Panc1 (cell line): ENCODE data around the gene C2orf81. TPM values are rescaled to one million over a fixed set of nuclear protein-coding genes. Genes with fewer than 3 reads are reported as not detected.

Experiments
- ATAC-seq: fragments of 200-7000 bp; cut with Tn5 transposase; 2 replicates; pipeline ENCODE4 v1.9.1; 2020; ENCODE audit warnings: mild to moderate bottlenecking, moderate library complexity
- BruUV-seq: library from RNA; stranded (reverse); fragments of 400-500 nt; replicated peaks from 2 replicates; lab custom pipeline; 2021; lab: Mats Ljungman, UMichigan
- CTCF ChIA-PET: fragments of 300-600 bp; sonication (Branson Sonifier 250); formaldehyde crosslinking; loops from one replicate; lab custom pipeline; 2022; ENCODE audit warnings: antibody characterized with exemption; lab: Charles Lee
- POLR2A ChIA-PET: fragments of 300-600 bp; sonication (Branson Sonifier 250); formaldehyde crosslinking; loops from one replicate; lab custom pipeline; 2022; ENCODE audit warnings: antibody characterized with exemption; lab: Charles Lee
- DNase-seq: peaks from one replicate; pipeline ENCODE4 v3.0.0-alpha.2; 2010; ENCODE audit warnings: low read depth, low spot score
- H3K27ac ChIP-seq: 2 replicates; pipeline ENCODE4 v1.5.1; 2011; ENCODE audit warnings: mild to moderate bottlenecking, low read length, inconsistent platforms
- H3K27me3 ChIP-seq: fragments of 200-500 bp; sonication (Bioruptor generic); 2 replicates; pipeline ENCODE4 v1.6.0; 2014; ENCODE audit warnings: low read length, inconsistent platforms; ENCODE audit not compliant: control insufficient read depth, insufficient read depth
- H3K36me3 ChIP-seq: fragments of 200-500 bp; sonication (Bioruptor generic); 2 replicates; pipeline ENCODE4 v1.5.1; 2014; ENCODE audit warnings: inconsistent platforms, mild to moderate bottlenecking, low read length, moderate library complexity; ENCODE audit not compliant: control insufficient read depth, insufficient read depth
- H3K4me1 ChIP-seq: 2 replicates; pipeline ENCODE4 v1.5.1; 2011; ENCODE audit warnings: inconsistent platforms, mild to moderate bottlenecking, low read length, moderate library complexity; ENCODE audit not compliant: control insufficient read depth, insufficient read depth
- H3K4me3 ChIP-seq, 2 experiments: 2 replicates each; pipeline ENCODE4 v1.5.1; 2011 to 2012; ENCODE audit warnings: low read depth in 2 of 2, low read length in 2 of 2, mild to moderate bottlenecking in 2 of 2, inconsistent platforms in 1 of 2, moderate library complexity in 1 of 2
- H3K9me3 ChIP-seq: fragments of 200-500 bp; sonication (Bioruptor generic); 2 replicates; pipeline ENCODE4 v1.5.1; 2014; ENCODE audit warnings: low read depth, mild to moderate bottlenecking, inconsistent platforms, low read length, moderate library complexity; ENCODE audit not compliant: control insufficient read depth, insufficient read depth
- POLR2AphosphoS5 ChIP-seq: IDR thresholded peaks from 2 replicates; pipeline ENCODE4 v1.6.1; 2012; ENCODE audit warnings: mild to moderate bottlenecking, low read depth, low read length, moderate library complexity
- SIN3A ChIP-seq: IDR thresholded peaks from 2 replicates; pipeline ENCODE4 v1.6.1; 2012; ENCODE audit warnings: low read depth, mild to moderate bottlenecking, low read length, moderate library complexity, borderline replicate concordance; ENCODE audit not compliant: insufficient read depth
- TCF7L2 ChIP-seq: IDR thresholded peaks from 2 replicates; pipeline ENCODE4 v1.6.1; 2011; ENCODE audit warnings: mild to moderate bottlenecking, low read depth, low read length, inconsistent platforms
- in situ Hi-C: cut with HindIII; loops from 2 replicates; pipeline ENCODE4 v1.10.0; 2016; ENCODE audit warnings: low sequenced_read_pairs, low pct_unique_long_range_greater_than_20kb
- intact Hi-C: fragments of 100-400 bp; cut with micrococcal nuclease; formaldehyde crosslinking; loops from one replicate; pipeline ENCODE4 v1.10.0; 2022; ENCODE audit not compliant: unreplicated experiment
- total RNA-seq: library from RNA; stranded (reverse); gene quantifications from one replicate; pipeline ENCODE4 v1.2.1, GENCODE V29; 2021; ENCODE audit not compliant: unreplicated experiment
- TF ChIP-seq, protein P1 (sequence below): fragments of 450-650 bp; IDR thresholded peaks from 2 replicates; pipeline ENCODE4 v1.5.1; 2017; ENCODE audit warnings: mild to moderate bottlenecking
- TF ChIP-seq, protein P2 (sequence below), 2 experiments: IDR thresholded peaks; 2 replicates each; pipeline ENCODE4 v1.6.1; 2011 to 2012; ENCODE audit warnings: low read depth in 2 of 2, control low read depth in 1 of 2, low read length in 1 of 2, mild to moderate bottlenecking in 1 of 2, moderate library complexity in 1 of 2; ENCODE audit not compliant: insufficient read depth in 1 of 2

C2orf81 gene
- total RNA-seq, 1 experiment from 2014 or later, result 3.9 TPM

DNA sequence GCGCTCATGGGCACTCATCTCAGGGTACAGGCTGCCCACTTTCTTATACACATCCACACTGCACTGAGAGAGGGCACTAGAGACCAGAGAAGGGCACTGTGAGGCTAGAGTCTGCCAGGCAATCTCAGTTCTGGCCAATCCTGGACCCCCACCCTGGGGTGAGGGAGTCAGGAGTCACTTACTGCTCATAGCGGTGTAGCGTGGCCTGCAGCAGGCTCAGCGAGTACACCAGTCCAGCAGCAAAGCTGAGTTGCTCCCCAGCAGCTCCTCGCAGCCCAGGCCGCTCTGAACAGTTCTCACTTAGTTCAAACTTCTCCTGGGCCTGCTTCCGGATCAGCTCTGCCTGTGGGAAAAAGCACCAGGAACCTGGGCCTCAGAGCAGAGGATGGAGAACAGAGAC, 53.6 kb downstream of the C2orf81 start:
- intact Hi-C loops, result no loop called here
- no peaks in the 10 kb centered on the region for H3K9me3 ChIP-seq
- in situ Hi-C loops, result no loop called here
- H3K4me1 ChIP-seq, result no peaks in the 10 kb centered on the region
- H3K36me3 ChIP-seq, result peaks cover 20% of the 10 kb centered on the region; the same call in 1 of the 2 replicates
- DNase-seq (no peak), ATAC-seq (no peak)
- no peaks in the 10 kb centered on the region for H3K27me3 ChIP-seq
- no peak overlapping the region for H3K27ac ChIP-seq
- H3K4me3 ChIP-seq, result no peak overlapping the region
- ChIA-PET POLR2A (no interaction called here), CTCF (no interaction called here)
- BruUV-seq, result no TSS peak
- TF ChIP-seq TCF7L2 (no peak), POLR2AphosphoS5 (no peak), SIN3A (no peak)
- TF ChIP-seq, protein P1, sequence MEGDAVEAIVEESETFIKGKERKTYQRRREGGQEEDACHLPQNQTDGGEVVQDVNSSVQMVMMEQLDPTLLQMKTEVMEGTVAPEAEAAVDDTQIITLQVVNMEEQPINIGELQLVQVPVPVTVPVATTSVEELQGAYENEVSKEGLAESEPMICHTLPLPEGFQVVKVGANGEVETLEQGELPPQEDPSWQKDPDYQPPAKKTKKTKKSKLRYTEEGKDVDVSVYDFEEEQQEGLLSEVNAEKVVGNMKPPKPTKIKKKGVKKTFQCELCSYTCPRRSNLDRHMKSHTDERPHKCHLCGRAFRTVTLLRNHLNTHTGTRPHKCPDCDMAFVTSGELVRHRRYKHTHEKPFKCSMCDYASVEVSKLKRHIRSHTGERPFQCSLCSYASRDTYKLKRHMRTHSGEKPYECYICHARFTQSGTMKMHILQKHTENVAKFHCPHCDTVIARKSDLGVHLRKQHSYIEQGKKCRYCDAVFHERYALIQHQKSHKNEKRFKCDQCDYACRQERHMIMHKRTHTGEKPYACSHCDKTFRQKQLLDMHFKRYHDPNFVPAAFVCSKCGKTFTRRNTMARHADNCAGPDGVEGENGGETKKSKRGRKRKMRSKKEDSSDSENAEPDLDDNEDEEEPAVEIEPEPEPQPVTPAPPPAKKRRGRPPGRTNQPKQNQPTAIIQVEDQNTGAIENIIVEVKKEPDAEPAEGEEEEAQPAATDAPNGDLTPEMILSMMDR, result no peak
- TF ChIP-seq, protein P2, sequence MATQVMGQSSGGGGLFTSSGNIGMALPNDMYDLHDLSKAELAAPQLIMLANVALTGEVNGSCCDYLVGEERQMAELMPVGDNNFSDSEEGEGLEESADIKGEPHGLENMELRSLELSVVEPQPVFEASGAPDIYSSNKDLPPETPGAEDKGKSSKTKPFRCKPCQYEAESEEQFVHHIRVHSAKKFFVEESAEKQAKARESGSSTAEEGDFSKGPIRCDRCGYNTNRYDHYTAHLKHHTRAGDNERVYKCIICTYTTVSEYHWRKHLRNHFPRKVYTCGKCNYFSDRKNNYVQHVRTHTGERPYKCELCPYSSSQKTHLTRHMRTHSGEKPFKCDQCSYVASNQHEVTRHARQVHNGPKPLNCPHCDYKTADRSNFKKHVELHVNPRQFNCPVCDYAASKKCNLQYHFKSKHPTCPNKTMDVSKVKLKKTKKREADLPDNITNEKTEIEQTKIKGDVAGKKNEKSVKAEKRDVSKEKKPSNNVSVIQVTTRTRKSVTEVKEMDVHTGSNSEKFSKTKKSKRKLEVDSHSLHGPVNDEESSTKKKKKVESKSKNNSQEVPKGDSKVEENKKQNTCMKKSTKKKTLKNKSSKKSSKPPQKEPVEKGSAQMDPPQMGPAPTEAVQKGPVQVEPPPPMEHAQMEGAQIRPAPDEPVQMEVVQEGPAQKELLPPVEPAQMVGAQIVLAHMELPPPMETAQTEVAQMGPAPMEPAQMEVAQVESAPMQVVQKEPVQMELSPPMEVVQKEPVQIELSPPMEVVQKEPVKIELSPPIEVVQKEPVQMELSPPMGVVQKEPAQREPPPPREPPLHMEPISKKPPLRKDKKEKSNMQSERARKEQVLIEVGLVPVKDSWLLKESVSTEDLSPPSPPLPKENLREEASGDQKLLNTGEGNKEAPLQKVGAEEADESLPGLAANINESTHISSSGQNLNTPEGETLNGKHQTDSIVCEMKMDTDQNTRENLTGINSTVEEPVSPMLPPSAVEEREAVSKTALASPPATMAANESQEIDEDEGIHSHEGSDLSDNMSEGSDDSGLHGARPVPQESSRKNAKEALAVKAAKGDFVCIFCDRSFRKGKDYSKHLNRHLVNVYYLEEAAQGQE (IDR thresholded peaks at IDR 0.05; ENCODE audit: insufficient read depth in 1 of 2, low read depth in 2 of 2, low read length in 1 of 2), result no peak

DNA sequence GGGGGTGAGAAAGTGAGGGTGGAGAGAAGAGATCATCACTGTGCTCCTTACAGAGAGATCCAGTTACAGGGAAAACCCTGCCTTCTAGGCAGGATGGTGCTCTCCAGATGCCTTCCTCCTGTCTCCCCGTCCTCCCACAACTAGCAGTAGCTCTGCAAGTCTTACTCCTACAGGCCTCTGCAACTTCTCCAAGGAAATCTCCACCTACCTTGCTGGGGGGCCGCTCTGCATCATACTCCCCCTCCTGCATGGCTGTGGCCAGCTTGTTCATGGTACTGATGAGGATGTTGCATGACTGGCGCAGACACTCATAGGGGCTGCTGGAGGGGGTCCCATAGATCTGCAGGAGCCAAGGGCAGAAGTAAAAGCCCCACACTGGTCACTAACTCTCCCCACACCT, 55.4 kb downstream of the C2orf81 start:
- Histone ChIP-seq H3K27me3 (no peaks in the 10 kb centered on the region), H3K4me3 (no peak overlapping the region), H3K27ac (no peak overlapping the region), H3K4me1 (no peaks in the 10 kb centered on the region), H3K9me3 (no peaks in the 10 kb centered on the region), H3K36me3 (peaks cover 20% of the 10 kb centered on the region; the same call in 1 of the 2 replicates)
- intact Hi-C loops (no loop called here), in situ Hi-C loops (no loop called here)
- ATAC-seq (no peak), DNase-seq (no peak)
- ChIA-PET CTCF (no interaction called here), POLR2A (no interaction called here)
- TSS peak; percentile 76 for BruUV-seq
- TF ChIP-seq TCF7L2 (no peak), SIN3A (no peak)
- TF ChIP-seq, protein P1, result no peak
